ENCODE results near the gene PSD4.

The PSD4 gene

DNA sequence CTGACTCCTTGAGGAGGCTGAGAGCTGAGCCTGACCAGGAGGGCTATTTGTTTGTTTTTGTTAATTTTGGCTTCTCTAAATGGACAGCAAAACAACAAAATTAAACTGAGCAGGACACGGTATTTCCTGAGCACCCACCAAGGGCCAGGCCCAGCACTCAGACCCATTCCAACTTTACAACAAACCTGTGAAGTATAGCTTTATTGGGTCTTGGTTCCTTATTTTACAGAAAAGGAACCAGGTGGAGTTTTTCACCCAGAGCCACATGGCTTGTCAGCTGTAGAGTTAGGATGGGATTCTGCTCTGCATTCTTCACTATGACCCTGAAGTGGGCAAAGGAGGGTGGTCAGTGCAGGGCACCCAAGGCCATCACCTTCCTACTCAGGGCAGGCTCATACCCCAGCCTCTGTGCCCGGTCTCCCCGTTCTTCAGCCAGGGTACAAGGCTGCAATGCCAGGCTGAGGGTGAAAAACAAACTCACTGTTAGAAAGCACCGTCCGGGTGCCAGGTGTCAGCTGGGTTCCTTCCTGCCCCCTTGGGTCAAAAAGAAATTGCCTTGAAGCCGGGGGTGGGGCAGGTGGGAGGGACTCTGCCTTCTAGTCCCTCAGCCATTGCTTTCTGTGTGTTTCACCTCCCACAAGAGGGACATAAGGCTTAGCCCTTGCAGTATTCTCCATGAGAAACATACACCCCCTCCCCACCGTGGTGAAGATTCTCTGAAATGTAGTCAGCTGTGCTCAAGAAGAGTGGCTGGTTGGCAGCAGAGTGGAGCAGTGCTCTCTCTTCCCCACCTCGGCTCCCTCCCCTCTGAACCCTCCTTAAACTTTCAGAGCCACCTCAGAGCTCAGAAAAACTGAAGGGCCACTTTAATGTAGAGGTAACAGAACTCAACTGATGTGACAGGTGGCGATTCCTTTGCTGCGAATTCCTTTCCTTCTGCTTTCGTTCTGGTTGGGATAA is 2.2 kb downstream of the PSD4 start:
- no peak for DNase-seq (ENCODE audit: low spot score)
- TF ChIP-seq, protein P1, sequence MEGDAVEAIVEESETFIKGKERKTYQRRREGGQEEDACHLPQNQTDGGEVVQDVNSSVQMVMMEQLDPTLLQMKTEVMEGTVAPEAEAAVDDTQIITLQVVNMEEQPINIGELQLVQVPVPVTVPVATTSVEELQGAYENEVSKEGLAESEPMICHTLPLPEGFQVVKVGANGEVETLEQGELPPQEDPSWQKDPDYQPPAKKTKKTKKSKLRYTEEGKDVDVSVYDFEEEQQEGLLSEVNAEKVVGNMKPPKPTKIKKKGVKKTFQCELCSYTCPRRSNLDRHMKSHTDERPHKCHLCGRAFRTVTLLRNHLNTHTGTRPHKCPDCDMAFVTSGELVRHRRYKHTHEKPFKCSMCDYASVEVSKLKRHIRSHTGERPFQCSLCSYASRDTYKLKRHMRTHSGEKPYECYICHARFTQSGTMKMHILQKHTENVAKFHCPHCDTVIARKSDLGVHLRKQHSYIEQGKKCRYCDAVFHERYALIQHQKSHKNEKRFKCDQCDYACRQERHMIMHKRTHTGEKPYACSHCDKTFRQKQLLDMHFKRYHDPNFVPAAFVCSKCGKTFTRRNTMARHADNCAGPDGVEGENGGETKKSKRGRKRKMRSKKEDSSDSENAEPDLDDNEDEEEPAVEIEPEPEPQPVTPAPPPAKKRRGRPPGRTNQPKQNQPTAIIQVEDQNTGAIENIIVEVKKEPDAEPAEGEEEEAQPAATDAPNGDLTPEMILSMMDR (IDR thresholded peaks at IDR 0.05; ENCODE audit: extremely low read depth, insufficient read depth, missing control alignments) = no peak
- in situ Hi-C loops (cut with MboI; ENCODE audit: low pct_unique_long_range_greater_than_20kb, low sequenced_read_pairs, unreplicated experiment) = no loop called here

DNA sequence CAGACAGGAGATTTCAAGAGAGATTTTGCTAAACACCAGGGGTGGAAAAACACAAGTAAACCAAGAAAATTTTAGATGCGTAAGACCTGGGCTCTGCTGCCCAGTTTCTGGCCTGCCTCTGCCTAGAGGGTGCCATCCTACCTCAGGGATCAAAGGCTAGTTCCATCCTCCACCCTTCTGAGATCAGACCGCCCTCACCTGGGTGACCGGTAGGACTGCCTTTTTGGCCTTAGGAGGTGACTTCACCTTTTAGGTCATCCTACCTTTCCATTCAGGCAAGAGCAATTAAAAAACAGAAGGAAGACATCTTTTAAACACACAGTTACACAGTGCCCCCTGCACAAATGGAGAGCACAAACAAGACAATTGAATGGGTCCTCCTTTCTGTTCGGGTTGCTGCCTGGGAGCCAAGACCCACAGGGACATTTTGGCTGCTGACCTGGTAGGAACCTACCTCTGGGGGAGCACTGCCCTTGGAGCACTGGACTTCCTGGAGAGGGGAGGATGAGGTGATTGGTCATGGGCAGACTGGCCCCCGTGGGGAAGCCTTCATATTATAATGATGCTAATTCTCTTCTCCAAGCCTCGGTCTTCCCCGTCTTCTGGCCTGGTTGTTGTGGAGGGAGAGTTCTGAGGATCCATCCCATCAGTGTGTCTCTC is 3.1 kb downstream of the PSD4 start:
- in situ Hi-C loops (cut with MboI; ENCODE audit: low pct_unique_long_range_greater_than_20kb, low sequenced_read_pairs, unreplicated experiment) = no loop called here
- TF ChIP-seq, protein P1 (IDR thresholded peaks at IDR 0.05; ENCODE audit: extremely low read depth, insufficient read depth, missing control alignments) = no peak
- no peak for DNase-seq (ENCODE audit: low spot score)

DNA sequence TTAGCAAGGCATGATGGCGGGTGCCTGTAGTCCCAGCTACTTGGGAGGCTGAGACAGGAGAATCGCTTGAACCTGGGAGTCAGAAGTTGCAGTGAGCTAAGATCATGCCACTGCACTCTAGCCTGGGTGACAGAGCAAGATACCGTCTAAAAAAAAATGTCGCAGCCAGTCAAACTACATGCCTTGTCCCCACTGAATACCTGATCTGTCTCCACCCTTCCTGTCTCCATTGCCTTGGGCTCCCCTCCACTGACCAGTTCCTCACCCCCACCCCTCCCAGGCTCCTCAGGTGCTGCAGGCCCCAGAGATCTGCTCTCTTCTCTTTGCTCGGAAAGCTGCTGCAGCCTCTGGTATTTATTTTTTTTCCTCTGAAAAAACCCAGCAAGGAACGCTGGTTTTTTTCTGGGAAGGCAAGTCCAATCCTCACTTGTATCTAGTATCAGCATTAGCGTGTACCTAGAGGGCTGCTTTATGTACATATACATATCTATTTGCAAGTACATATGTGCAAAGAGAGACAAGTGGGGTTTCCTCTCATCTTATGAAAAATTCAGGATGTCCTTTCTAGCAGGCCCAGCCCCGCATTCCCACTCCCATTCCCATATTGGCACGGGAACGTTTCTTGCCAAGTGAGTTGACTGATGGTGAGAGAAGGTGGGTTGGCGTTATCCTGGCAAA is 4.4 kb downstream of the PSD4 start:
- DNase-seq (ENCODE audit: low spot score) = no peak
- TF ChIP-seq, protein P1 (IDR thresholded peaks at IDR 0.05; ENCODE audit: extremely low read depth, insufficient read depth, missing control alignments) = no peak
- in situ Hi-C loops (cut with MboI; ENCODE audit: low pct_unique_long_range_greater_than_20kb, low sequenced_read_pairs, unreplicated experiment) = no loop called here

DNA sequence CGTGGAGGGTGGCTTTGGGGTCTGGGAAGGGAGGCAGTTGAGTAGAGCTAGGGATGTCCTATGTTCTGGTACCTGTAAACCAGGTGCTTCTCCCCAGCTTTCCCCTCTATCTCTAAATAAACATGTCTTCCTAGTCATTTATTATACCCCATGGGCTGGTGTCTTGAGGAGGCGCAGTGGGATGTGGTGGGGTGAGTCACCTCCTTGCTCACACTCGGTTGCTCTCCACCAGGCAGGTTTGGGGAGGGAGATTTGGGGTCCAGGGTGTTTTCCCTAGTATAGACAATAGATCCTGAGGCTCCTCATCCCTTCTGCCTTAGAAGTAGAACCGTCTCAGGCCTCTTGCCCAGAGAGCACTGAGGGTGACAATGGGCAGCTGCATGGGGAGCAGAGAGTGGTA is 5.1 kb downstream of the PSD4 start:
- TF ChIP-seq, protein P1 (IDR thresholded peaks at IDR 0.05; ENCODE audit: extremely low read depth, insufficient read depth, missing control alignments) = no peak
- no peak for DNase-seq (ENCODE audit: low spot score)

DNA sequence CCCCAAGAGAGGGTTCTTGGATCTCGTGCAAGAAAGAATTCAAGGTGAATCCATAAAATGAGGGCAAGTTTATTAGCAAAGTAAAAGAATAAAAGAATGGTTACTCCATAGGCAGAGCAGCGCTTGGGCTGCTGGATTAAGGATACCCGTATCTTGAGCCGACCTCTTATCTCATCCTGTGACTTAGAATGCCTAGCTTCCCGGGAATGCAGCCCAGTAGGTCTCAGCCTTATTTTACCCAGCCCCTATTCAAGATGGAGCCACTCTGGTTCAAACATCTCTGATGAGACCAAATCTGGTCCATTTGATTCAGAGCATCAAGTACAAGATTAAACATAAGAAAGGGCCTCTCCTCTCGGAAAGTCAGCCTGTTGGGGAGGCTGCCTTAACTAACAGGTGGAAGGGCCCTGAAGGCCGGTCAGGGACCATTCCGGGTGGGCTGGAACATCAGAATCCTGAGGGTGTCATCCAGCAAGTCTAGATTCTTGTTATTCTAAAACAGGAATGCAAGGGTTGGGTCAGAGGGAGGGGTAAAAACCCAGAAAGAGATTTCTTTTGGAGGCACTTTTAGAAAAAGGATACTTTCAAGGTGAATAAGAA is 5.8 kb downstream of the PSD4 start:
- TF ChIP-seq, protein P1 (IDR thresholded peaks at IDR 0.05; ENCODE audit: extremely low read depth, insufficient read depth, missing control alignments) = no peak
- DNase-seq (ENCODE audit: low spot score) = no peak
- in situ Hi-C loops (cut with MboI; ENCODE audit: low pct_unique_long_range_greater_than_20kb, low sequenced_read_pairs, unreplicated experiment) = loop anchor here (5.0 kb wide), 1 partner anchor 37 kb away; no protein-coding TSS in a partner anchor

More for the DNA sequence above, 5.1 kb downstream of the PSD4 start:
- in situ Hi-C loops (cut with MboI; ENCODE audit: low pct_unique_long_range_greater_than_20kb, low sequenced_read_pairs, unreplicated experiment) = no loop called here
